Pons (tissue), 1 donor: ENCODE data around the gene DDAH2.

Experiments used
- DNase-seq: peaks from one replicate; pipeline ENCODE4 v3.0.0-alpha.2; 2016; ENCODE audit warnings: low spot score

DDAH2 gene

GRCh38 chr6:31689249-31690110, 39.6 kb downstream of the DDAH2 start:
- no peak for DNase-seq

- DNase-seq: no peak
Measured at GRCh38 chr6:31687860-31688693, 41.0 kb downstream of the DDAH2 start.

DNA sequence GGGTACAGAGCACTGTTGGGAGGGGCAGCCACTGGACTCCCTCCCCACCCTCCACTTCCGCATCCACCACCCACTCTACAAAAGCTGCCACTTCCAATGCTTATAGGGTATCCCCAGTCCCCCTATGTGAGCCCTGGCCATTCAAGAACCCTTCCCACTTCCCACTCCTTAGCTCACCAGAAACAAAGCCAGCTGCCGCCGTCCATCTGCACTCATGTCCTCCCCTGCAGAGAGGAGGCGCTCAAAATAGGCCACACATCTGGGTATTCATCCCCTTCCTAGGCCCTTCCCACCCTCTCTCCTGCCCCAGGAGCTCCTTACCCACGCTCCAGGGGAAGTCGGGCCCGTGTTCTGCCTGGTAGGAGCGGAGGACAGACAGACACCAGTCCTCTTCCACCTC, 41.8 kb downstream of the DDAH2 start:
- DNase-seq: no peak

GRCh38 chr6:31686483-31686882, 42.6 kb downstream of the DDAH2 start:
- DNase-seq: no peak

GRCh38 chr6:31683591-31683990, 45.5 kb downstream of the DDAH2 start:
- DNase-seq: no peak

DNA sequence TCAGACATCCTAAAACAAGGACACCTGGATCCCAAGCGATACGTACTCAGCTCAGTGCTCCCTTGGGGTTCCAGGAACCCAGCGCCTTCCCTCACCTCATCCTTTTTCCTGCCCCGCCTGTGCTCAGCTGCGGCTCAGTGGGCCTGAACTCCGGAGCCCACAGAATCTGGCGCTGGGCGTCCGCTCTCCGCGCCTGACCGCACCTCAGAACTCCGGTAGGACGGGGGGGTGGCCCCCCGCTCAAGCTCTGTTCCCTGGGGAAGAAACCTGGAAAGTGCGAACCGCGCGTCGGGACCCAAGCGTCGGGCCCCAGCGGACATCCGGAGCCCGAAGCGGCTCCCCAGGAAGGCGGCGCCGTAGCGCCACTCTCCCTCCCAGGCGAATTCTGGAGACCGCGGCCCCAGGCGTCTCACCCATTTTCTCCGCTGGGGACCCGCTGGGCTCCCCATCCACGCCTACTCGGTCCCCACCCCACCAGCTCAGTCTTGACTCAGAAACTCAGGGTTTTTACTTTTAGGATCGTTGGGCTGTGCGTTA, 47.9 kb downstream of the DDAH2 start:
- no peak for DNase-seq

GRCh38 chr6:31680226-31681134, 48.6 kb downstream of the DDAH2 start, which contains the start of gene LY6G5C:
LY6G5C (minus strand) TSS chr6:31681067; CDS start chr6:31680373, 694 bp downstream.
- DNase-seq: peak; percentile 78

DNA sequence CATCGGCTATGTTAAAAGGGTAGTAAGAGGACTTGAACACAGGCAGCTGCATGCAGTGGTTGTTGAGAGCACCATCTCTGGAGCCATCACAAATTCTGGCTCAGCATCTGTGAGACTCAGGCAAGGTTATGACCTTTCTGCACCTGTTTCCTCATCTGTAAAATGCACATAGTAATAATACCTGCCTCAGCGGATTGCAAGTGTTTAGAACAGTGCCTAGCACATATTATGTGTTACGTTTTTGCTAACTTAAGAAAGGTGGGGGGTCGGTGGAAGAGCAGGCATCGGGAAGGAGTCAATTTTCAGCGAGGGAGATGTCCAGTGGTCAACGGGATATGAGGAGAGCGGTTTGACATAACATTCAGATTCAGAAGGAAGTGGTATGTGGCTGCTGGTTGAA, 51.1 kb downstream of the DDAH2 start:
- no peak for DNase-seq
